ENCODE results near the gene GPR143. TPM values are rescaled to one million over a fixed set of nuclear protein-coding genes. Genes with fewer than 3 reads are reported as not detected.

The GPR143 gene
- total RNA-seq, 1 experiment from 2014 or later: 1.2 TPM

- Histone ChIP-seq H3K36me3 (ENCODE audit: insufficient read depth, low read length, poor library complexity, severe bottlenecking) (no peaks in the 10 kb centered on the region), H3K27ac (ENCODE audit: low read depth, low read length, poor library complexity, severe bottlenecking) (no peak overlapping the region), H3K27me3 (replicated peaks; ENCODE audit: insufficient read depth, low read depth, low read length, poor library complexity) (no peaks in the 10 kb centered on the region), H3K4me3 (ENCODE audit: low read depth, low read length, poor library complexity, severe bottlenecking) (no peak overlapping the region), H3K9me3 (ENCODE audit: low read depth, low read length, poor library complexity, severe bottlenecking) (no peaks in the 10 kb centered on the region), H3K4me1 (ENCODE audit: insufficient read depth, low read length, poor library complexity, severe bottlenecking) (peaks cover 10% of the 10 kb centered on the region)
- intact Hi-C loops (cut with micrococcal nuclease; ENCODE audit: unreplicated experiment): no loop called here
- TF ChIP-seq EZH2 (IDR thresholded peaks at IDR 0.05; ENCODE audit: borderline replicate concordance, low read depth, low read length, poor library complexity, severe bottlenecking): no peak
- TF ChIP-seq CTCF (conservative IDR thresholded peaks at IDR 0.05; ENCODE audit: low read depth, low read length): no peak
- POLR2A ChIA-PET (ENCODE audit: low non-redundant PET): no interaction called here
- DNase-seq (ENCODE audit: low spot score): peak; percentile 83
- CTCF ChIA-PET: no interaction called here
- no TSS peak for BruUV-seq (replicated peaks)
Measured at GRCh38 chrX:9745417-9746115, 20.1 kb downstream of the GPR143 start.

- ChIA-PET CTCF (no interaction called here), POLR2A (ENCODE audit: low non-redundant PET) (no interaction called here)
- H3K27ac ChIP-seq (ENCODE audit: low read depth, low read length, poor library complexity, severe bottlenecking): no peak overlapping the region
- no peak overlapping the region for H3K4me3 ChIP-seq (ENCODE audit: low read depth, low read length, poor library complexity, severe bottlenecking)
- no peaks in the 10 kb centered on the region for H3K9me3 ChIP-seq (ENCODE audit: low read depth, low read length, poor library complexity, severe bottlenecking)
- no peaks in the 10 kb centered on the region for H3K36me3 ChIP-seq (ENCODE audit: insufficient read depth, low read length, poor library complexity, severe bottlenecking)
- TF ChIP-seq EZH2 (IDR thresholded peaks at IDR 0.05; ENCODE audit: borderline replicate concordance, low read depth, low read length, poor library complexity, severe bottlenecking) (no peak), CTCF (conservative IDR thresholded peaks at IDR 0.05; ENCODE audit: low read depth, low read length) (no peak)
- BruUV-seq (replicated peaks): no TSS peak
- DNase-seq (ENCODE audit: low spot score): no peak
- intact Hi-C loops (cut with micrococcal nuclease; ENCODE audit: unreplicated experiment): no loop called here
- H3K27me3 ChIP-seq (replicated peaks; ENCODE audit: insufficient read depth, low read depth, low read length, poor library complexity): no peaks in the 10 kb centered on the region
- no peaks in the 10 kb centered on the region for H3K4me1 ChIP-seq (ENCODE audit: insufficient read depth, low read length, poor library complexity, severe bottlenecking)
Measured at GRCh38 chrX:9739130-9739529, 26.5 kb downstream of the GPR143 start.

DNA sequence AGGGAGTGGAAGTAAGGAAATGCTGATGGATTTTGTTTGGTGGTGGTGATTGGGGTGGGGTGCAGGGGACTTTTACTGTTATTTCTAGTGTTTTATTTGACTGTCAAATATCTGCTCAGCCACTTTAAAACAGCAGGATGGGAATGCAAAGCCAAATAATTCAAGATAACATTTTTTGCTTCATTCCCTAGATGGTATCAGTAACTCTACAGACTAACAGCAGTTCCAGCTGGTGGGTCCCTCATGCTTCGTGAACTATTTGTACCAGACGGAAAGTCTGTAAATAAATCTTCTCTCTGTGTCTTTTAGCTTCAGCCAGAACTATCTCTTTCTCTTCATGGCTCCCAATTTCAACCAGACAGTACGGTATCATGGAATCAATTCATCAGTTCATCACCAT is 27.5 kb downstream of the GPR143 start:
- DNase-seq (ENCODE audit: low spot score): no peak
- ChIA-PET CTCF (no interaction called here), POLR2A (ENCODE audit: low non-redundant PET) (no interaction called here)
- H3K27me3 ChIP-seq (replicated peaks; ENCODE audit: insufficient read depth, low read depth, low read length, poor library complexity): no peaks in the 10 kb centered on the region
- H3K27ac ChIP-seq (ENCODE audit: low read depth, low read length, poor library complexity, severe bottlenecking): no peak overlapping the region
- no peak for TF ChIP-seq EZH2 (IDR thresholded peaks at IDR 0.05; ENCODE audit: borderline replicate concordance, low read depth, low read length, poor library complexity, severe bottlenecking)
- TF ChIP-seq CTCF (conservative IDR thresholded peaks at IDR 0.05; ENCODE audit: low read depth, low read length): no peak
- no peak overlapping the region for H3K4me3 ChIP-seq (ENCODE audit: low read depth, low read length, poor library complexity, severe bottlenecking)
- intact Hi-C loops (cut with micrococcal nuclease; ENCODE audit: unreplicated experiment): no loop called here
- BruUV-seq (replicated peaks): no TSS peak
- no peaks in the 10 kb centered on the region for H3K36me3 ChIP-seq (ENCODE audit: insufficient read depth, low read length, poor library complexity, severe bottlenecking)
- H3K9me3 ChIP-seq (ENCODE audit: low read depth, low read length, poor library complexity, severe bottlenecking): no peaks in the 10 kb centered on the region
- no peaks in the 10 kb centered on the region for H3K4me1 ChIP-seq (ENCODE audit: insufficient read depth, low read length, poor library complexity, severe bottlenecking)

Measured in A673 (cell line).